UCSD-AML1 (cell line): ENCODE measurements around the gene B4GALT6.

Source experiments
- DNase-seq: peaks from one replicate; lab custom pipeline; 2025; ENCODE audit not compliant: unreplicated experiment; lab: John Stamatoyannopoulos, UW

Gene B4GALT6

GRCh38 chr18:31661965-31662364 is 22.4 kb downstream of the B4GALT6 start:
- DNase-seq = no peak

GRCh38 chr18:31660763-31661162 is 23.6 kb downstream of the B4GALT6 start:
- DNase-seq = no peak

- no peak for DNase-seq
These were observed 24.7 kb downstream of the B4GALT6 start for GRCh38 chr18:31659576-31660177.

GRCh38 chr18:31658670-31659575 is 25.5 kb downstream of the B4GALT6 start:
- no peak for DNase-seq

GRCh38 chr18:31657823-31658669 is 26.3 kb downstream of the B4GALT6 start:
- DNase-seq = no peak

- DNase-seq = no peak
These were observed 27.6 kb downstream of the B4GALT6 start for GRCh38 chr18:31656754-31657153.

- no peak for DNase-seq
These were observed 29.0 kb downstream of the B4GALT6 start for GRCh38 chr18:31655354-31655753.

GRCh38 chr18:31652877-31653276 is 31.5 kb downstream of the B4GALT6 start:
- DNase-seq = no peak

- peak; percentile 23 for DNase-seq
These were observed 32.0 kb downstream of the B4GALT6 start for GRCh38 chr18:31652357-31652756.

- DNase-seq = no peak
These were observed 33.0 kb downstream of the B4GALT6 start for GRCh38 chr18:31651369-31651768.

GRCh38 chr18:31649978-31650719 is 34.2 kb downstream of the B4GALT6 start:
- DNase-seq = no peak

GRCh38 chr18:31649449-31649848 is 34.9 kb downstream of the B4GALT6 start:
- no peak for DNase-seq

GRCh38 chr18:31648966-31649429 is 35.4 kb downstream of the B4GALT6 start:
- DNase-seq = no peak

GRCh38 chr18:31648458-31648857 is 35.9 kb downstream of the B4GALT6 start:
- no peak for DNase-seq

- DNase-seq = no peak
These were observed 37.1 kb downstream of the B4GALT6 start for GRCh38 chr18:31647127-31647753.

- DNase-seq = no peak
These were observed 37.9 kb downstream of the B4GALT6 start for GRCh38 chr18:31646332-31647126.

GRCh38 chr18:31645411-31645810 is 39.0 kb downstream of the B4GALT6 start:
- DNase-seq = no peak

GRCh38 chr18:31643003-31643402 is 41.4 kb downstream of the B4GALT6 start:
- DNase-seq = no peak

GRCh38 chr18:31637445-31637844 is 46.9 kb downstream of the B4GALT6 start:
- no peak for DNase-seq
